ENCODE data around the gene GAS6.

GAS6 gene

DNA sequence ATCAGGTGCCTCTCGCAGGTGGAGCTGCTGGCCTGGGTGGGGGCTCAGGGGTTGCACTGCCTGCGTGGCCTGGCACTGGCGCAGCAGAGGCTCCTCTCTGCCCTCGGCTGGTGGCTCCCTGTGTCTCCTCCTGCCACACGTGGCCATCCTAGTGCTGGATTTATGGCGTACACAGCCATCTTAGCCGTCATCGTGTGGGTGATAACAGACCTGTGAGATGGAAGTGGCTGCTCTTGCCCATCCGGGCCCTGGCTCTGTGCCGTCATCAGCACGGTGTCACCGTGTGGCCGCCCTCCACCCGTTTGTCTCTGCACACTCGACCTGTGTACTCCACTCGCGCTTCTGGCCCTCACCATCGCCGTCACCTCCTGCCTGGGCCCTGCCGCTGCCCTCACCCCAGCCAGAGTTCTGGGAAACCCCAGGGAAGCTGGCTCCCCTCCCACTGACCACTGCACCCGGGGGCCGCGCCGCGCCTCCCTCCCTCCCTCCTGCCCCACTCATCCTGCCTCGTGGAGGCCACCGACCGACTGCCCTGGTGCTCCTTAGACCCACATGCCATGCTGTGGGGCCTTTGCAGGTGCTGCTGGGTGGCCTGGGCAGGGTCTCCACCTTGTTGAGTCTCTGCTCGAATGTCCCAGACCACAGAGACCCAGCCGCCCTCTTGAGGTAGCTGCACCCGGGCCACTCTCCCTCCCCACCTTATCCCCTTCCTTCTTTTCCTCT is 75.3 kb downstream of the GAS6 start:
- H3K27ac ChIP-seq (ENCODE audit: low read depth, low read length), result no peak overlapping the region
- H3K9me2 ChIP-seq (replicated peaks; ENCODE audit: insufficient read depth, low read length), result no peaks in the 10 kb centered on the region
- H2AFZ ChIP-seq (ENCODE audit: low read depth, low read length, severe bottlenecking), result no peak overlapping the region
- H3K79me2 ChIP-seq (ENCODE audit: insufficient read depth, low read length), result no peaks in the 10 kb centered on the region
- H4K20me1 ChIP-seq (ENCODE audit: low read depth, low read length), result no peaks in the 10 kb centered on the region
- no peaks in the 10 kb centered on the region for H3K9me3 ChIP-seq (ENCODE audit: insufficient read depth, low read length)
- no peak overlapping the region for H3K9ac ChIP-seq (ENCODE audit: low read length)
- H3K27me3 ChIP-seq (ENCODE audit: low read length), result no peaks in the 10 kb centered on the region
- no peak overlapping the region for H3K4me2 ChIP-seq (ENCODE audit: low read depth, low read length, poor library complexity, severe bottlenecking)
- H3F3A ChIP-seq (ENCODE audit: insufficient read depth), result no peaks in the 10 kb centered on the region
- no peaks in the 10 kb centered on the region for H3K36me3 ChIP-seq (ENCODE audit: low read length)
- TF ChIP-seq EZH2phosphoT487 (conservative IDR thresholded peaks at IDR 0.05; ENCODE audit: low read length), result no peak
- TF ChIP-seq, protein P1, sequence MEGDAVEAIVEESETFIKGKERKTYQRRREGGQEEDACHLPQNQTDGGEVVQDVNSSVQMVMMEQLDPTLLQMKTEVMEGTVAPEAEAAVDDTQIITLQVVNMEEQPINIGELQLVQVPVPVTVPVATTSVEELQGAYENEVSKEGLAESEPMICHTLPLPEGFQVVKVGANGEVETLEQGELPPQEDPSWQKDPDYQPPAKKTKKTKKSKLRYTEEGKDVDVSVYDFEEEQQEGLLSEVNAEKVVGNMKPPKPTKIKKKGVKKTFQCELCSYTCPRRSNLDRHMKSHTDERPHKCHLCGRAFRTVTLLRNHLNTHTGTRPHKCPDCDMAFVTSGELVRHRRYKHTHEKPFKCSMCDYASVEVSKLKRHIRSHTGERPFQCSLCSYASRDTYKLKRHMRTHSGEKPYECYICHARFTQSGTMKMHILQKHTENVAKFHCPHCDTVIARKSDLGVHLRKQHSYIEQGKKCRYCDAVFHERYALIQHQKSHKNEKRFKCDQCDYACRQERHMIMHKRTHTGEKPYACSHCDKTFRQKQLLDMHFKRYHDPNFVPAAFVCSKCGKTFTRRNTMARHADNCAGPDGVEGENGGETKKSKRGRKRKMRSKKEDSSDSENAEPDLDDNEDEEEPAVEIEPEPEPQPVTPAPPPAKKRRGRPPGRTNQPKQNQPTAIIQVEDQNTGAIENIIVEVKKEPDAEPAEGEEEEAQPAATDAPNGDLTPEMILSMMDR (IDR thresholded peaks at IDR 0.05; ENCODE audit: insufficient read depth, low read length, poor library complexity, severe bottlenecking), result no peak
- H3K4me3 ChIP-seq (ENCODE audit: insufficient read depth, low read length, poor library complexity, severe bottlenecking), result no peak overlapping the region

DNA sequence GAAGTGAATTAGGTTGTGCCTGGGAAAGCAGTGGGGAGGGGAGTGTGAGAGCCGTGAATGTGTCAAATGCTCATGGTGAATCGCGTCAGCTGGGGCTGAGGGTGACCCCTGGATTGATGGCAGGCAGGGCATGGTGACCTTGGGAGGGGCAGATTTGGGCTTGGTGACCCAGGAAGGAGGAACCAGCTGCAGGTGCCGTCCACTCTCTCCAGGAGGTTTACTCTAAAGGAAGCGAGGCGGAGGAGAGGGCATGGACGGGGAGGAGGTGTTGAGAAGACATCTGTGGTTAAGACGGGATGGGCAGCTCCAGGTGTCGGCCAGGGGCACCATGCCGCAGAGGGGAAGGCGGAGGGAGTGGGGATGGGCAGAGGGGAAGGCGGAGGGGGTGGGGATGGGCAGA is 76.2 kb downstream of the GAS6 start:
- TF ChIP-seq, protein P1 (IDR thresholded peaks at IDR 0.05; ENCODE audit: insufficient read depth, low read length, poor library complexity, severe bottlenecking), result no peak
- no peak for TF ChIP-seq EZH2phosphoT487 (conservative IDR thresholded peaks at IDR 0.05; ENCODE audit: low read length)

DNA sequence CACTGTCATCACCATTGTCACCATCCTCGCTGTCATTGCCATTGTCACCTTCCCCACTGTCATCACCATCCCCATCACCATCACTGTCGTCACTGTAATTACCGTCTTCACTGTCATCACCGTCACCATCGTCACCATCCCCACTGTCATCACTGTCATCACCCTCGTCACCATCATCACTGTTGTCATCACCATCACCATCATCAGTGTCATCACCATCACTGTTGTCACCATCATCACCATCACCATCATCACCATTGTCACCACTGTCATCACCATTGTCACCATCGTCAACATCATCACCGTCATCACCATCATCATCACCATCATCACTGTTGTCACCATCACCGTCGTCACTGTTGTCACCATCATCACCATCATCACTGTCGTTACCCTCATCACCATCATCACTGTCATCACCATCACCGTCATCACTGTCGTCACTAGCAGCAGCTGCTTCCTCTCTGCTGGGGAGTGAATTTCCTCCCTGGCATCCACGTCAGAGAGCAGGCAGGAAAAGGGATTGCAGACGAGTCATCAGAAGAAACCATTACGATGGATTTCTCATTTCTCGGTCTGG is 77.5 kb downstream of the GAS6 start:
- Histone ChIP-seq H3K4me2 (ENCODE audit: low read depth, low read length, poor library complexity, severe bottlenecking) (no peak overlapping the region), H3K9me2 (replicated peaks; ENCODE audit: insufficient read depth, low read length) (no peaks in the 10 kb centered on the region), H3K27me3 (ENCODE audit: low read length) (no peaks in the 10 kb centered on the region), H3K36me3 (ENCODE audit: low read length) (no peaks in the 10 kb centered on the region), H2AFZ (ENCODE audit: low read depth, low read length, severe bottlenecking) (no peak overlapping the region), H3K4me3 (ENCODE audit: insufficient read depth, low read length, poor library complexity, severe bottlenecking) (no peak overlapping the region), H3K79me2 (ENCODE audit: insufficient read depth, low read length) (no peaks in the 10 kb centered on the region), H3K9me3 (ENCODE audit: insufficient read depth, low read length) (no peaks in the 10 kb centered on the region), H4K20me1 (ENCODE audit: low read depth, low read length) (no peaks in the 10 kb centered on the region), H3F3A (ENCODE audit: insufficient read depth) (no peaks in the 10 kb centered on the region), H3K27ac (ENCODE audit: low read depth, low read length) (no peak overlapping the region), H3K9ac (ENCODE audit: low read length) (no peak overlapping the region)
- TF ChIP-seq, protein P1 (IDR thresholded peaks at IDR 0.05; ENCODE audit: insufficient read depth, low read length, poor library complexity, severe bottlenecking), result no peak
- no peak for TF ChIP-seq EZH2phosphoT487 (conservative IDR thresholded peaks at IDR 0.05; ENCODE audit: low read length)

More for the DNA sequence above, 76.2 kb downstream of the GAS6 start:
- H3K9me2 ChIP-seq (replicated peaks; ENCODE audit: insufficient read depth, low read length), result no peaks in the 10 kb centered on the region
- no peaks in the 10 kb centered on the region for H3K79me2 ChIP-seq (ENCODE audit: insufficient read depth, low read length)
- H4K20me1 ChIP-seq (ENCODE audit: low read depth, low read length), result no peaks in the 10 kb centered on the region
- H3K9me3 ChIP-seq (ENCODE audit: insufficient read depth, low read length), result no peaks in the 10 kb centered on the region
- no peaks in the 10 kb centered on the region for H3K36me3 ChIP-seq (ENCODE audit: low read length)
- no peak overlapping the region for H3K9ac ChIP-seq (ENCODE audit: low read length)
- no peak overlapping the region for H2AFZ ChIP-seq (ENCODE audit: low read depth, low read length, severe bottlenecking)
- no peak overlapping the region for H3K4me3 ChIP-seq (ENCODE audit: insufficient read depth, low read length, poor library complexity, severe bottlenecking)
- no peaks in the 10 kb centered on the region for H3K27me3 ChIP-seq (ENCODE audit: low read length)
- H3F3A ChIP-seq (ENCODE audit: insufficient read depth), result no peaks in the 10 kb centered on the region
- H3K27ac ChIP-seq (ENCODE audit: low read depth, low read length), result no peak overlapping the region
- H3K4me2 ChIP-seq (ENCODE audit: low read depth, low read length, poor library complexity, severe bottlenecking), result no peak overlapping the region

All from SU-DHL-6 (cell line).